GM23338 (cell line): Measurements from ENCODE around the gene TMEM120B. TPM values are rescaled to one million over a fixed set of nuclear protein-coding genes. Genes with fewer than 3 reads are reported as not detected.

Experiments used
- ATAC-seq: fragments of 200-7000 bp; cut with Tn5 transposase; 3 replicates; pipeline ENCODE4 v1.9.1; 2020
- DNase-seq: peaks from one replicate; pipeline ENCODE4 v3.0.0-alpha.2; 2015; ENCODE audit warnings: low spot score
- H2AFZ ChIP-seq: fragments of 200-600 bp; sonication (generic); 2 replicates; pipeline ENCODE4 v1.8.0; 2016; ENCODE audit warnings: antibody characterized with exemption, mild to moderate bottlenecking, moderate library complexity
- H3F3A ChIP-seq: fragments of 200-600 bp; sonication (generic); replicated peaks from 2 replicates; pipeline ENCODE4 v1.8.0; 2017; ENCODE audit warnings: antibody characterized with exemption, mixed run types, low read depth
- H3K27ac ChIP-seq: fragments of 200-600 bp; sonication (generic); 2 replicates; pipeline ENCODE4 v1.6.1; 2016; ENCODE audit warnings: low read depth
- H3K27me3 ChIP-seq: fragments of 200-600 bp; sonication (generic); 2 replicates; pipeline ENCODE4 v1.8.0; 2016; ENCODE audit warnings: mild to moderate bottlenecking, mixed run types, moderate library complexity; ENCODE audit not compliant: insufficient read depth
- H3K36me3 ChIP-seq: fragments of 200-600 bp; sonication (generic); 2 replicates; pipeline ENCODE4 v1.8.0; 2016; ENCODE audit warnings: mild to moderate bottlenecking; ENCODE audit not compliant: insufficient read depth
- H3K4me1 ChIP-seq: fragments of 200-600 bp; sonication (generic); 2 replicates; pipeline ENCODE4 v1.8.0; 2016; ENCODE audit warnings: mild to moderate bottlenecking, moderate library complexity; ENCODE audit not compliant: insufficient read depth
- H3K4me2 ChIP-seq: fragments of 200-600 bp; sonication (generic); 2 replicates; pipeline ENCODE4 v1.7.1; 2017; ENCODE audit warnings: mixed run types
- H3K4me3 ChIP-seq: fragments of 200-600 bp; sonication (generic); 2 replicates; pipeline ENCODE4 v1.6.1; 2016; ENCODE audit warnings: mixed run types
- H3K79me2 ChIP-seq: fragments of 200-600 bp; sonication (generic); replicated peaks from 2 replicates; pipeline ENCODE4 v1.8.0; 2017; ENCODE audit warnings: mild to moderate bottlenecking; ENCODE audit not compliant: insufficient read depth
- H3K9me2 ChIP-seq: fragments of 200-600 bp; sonication (generic); 2 replicates; pipeline ENCODE4 v1.8.0; 2017; ENCODE audit not compliant: insufficient read depth
- H4K20me1 ChIP-seq: fragments of 200-600 bp; sonication (generic); replicated peaks from 2 replicates; pipeline ENCODE4 v1.8.0; 2017; ENCODE audit warnings: mild to moderate bottlenecking; ENCODE audit not compliant: insufficient read depth
- H3K27ac Mint-ChIP-seq: 2 replicates; pipeline ENCODE4 v1.8.0; 2020; ENCODE audit warnings: inconsistent platforms, mild to moderate bottlenecking, moderate library complexity, mixed read lengths
- H3K27me3 Mint-ChIP-seq: 3 replicates; pipeline ENCODE4 v1.8.0; 2022; ENCODE audit warnings: low read depth, mild to moderate bottlenecking, moderate library complexity, mixed read lengths, inconsistent platforms; ENCODE audit not compliant: insufficient read depth, poor library complexity
- H3K36me3 Mint-ChIP-seq: 3 replicates; pipeline ENCODE4 v1.8.0; 2021; ENCODE audit warnings: low read depth, mild to moderate bottlenecking, inconsistent platforms, moderate library complexity, mixed read lengths
- H3K4me1 Mint-ChIP-seq: 3 replicates; pipeline ENCODE4 v1.8.0; 2020; ENCODE audit warnings: mild to moderate bottlenecking, inconsistent platforms, mixed read lengths
- H3K4me3 Mint-ChIP-seq: 3 replicates; pipeline ENCODE4 v1.8.0; 2021; ENCODE audit warnings: moderate library complexity, mild to moderate bottlenecking, inconsistent platforms, mixed read lengths
- H3K9me3 Mint-ChIP-seq: 3 replicates; pipeline ENCODE4 v1.8.0; 2020; ENCODE audit warnings: moderate library complexity, mild to moderate bottlenecking, inconsistent platforms, mixed read lengths
- CREB1 ChIP-seq: fragments of 250-450 bp; sonication (Bioruptor Pico); IDR thresholded peaks from 2 replicates; pipeline ENCODE4 v1.5.0; 2020; ENCODE audit warnings: low read depth, mild to moderate bottlenecking, moderate library complexity
- EZH2phosphoT487 ChIP-seq: fragments of 200-600 bp; sonication (generic); IDR thresholded peaks from one replicate; pipeline ENCODE4 v1.8.1; 2018; ENCODE audit warnings: antibody characterized with exemption; ENCODE audit not compliant: unreplicated experiment
- JUNB ChIP-seq: IDR thresholded peaks from one replicate; pipeline ENCODE4 v1.6.1; 2016; ENCODE audit warnings: antibody characterized with exemption; ENCODE audit not compliant: unreplicated experiment
- NANOG ChIP-seq: IDR thresholded peaks from 2 replicates; pipeline ENCODE4 v1.6.1; 2016; ENCODE audit warnings: antibody characterized with exemption, borderline replicate concordance
- STAT1 ChIP-seq: IDR thresholded peaks from one replicate; pipeline ENCODE4 v1.6.1; 2016; ENCODE audit warnings: antibody characterized with exemption; ENCODE audit not compliant: unreplicated experiment
- ZNF114 ChIP-seq: fragments of 250-450 bp; sonication (Bioruptor Pico); IDR thresholded peaks from 2 replicates; pipeline ENCODE4 v1.5.0; 2020; ENCODE audit warnings: mild to moderate bottlenecking, moderate library complexity
- ZNF331 ChIP-seq: fragments of 250-450 bp; sonication (Bioruptor Pico); IDR thresholded peaks from 2 replicates; pipeline ENCODE4 v1.5.0; 2020; ENCODE audit warnings: low read depth, mild to moderate bottlenecking, moderate library complexity
- polyA plus RNA-seq: library from polyadenylated mRNA; unstranded; fragments of >200 nt; fragmentation: Nextera tagmentation; extraction: Ambion mirVana; gene quantifications from 2 replicates; pipeline ENCODE4 v1.2.1, GENCODE V29; 2016
- total RNA-seq: library from RNA; depleted of rRNA; stranded (reverse); fragments of >200 nt; shearing (Covaris generic); gene quantifications from 2 replicates; pipeline ENCODE4 v1.2.3, GENCODE V29; 2014
- TF ChIP-seq, protein P1 (sequence below): fragments of 250-450 bp; sonication (Bioruptor Pico); IDR thresholded peaks from 2 replicates; pipeline ENCODE4 v1.5.0; 2020; ENCODE audit warnings: mild to moderate bottlenecking, moderate library complexity
- TF ChIP-seq, protein P2 (sequence below): IDR thresholded peaks from 2 replicates; pipeline ENCODE4 v1.6.1; 2016; ENCODE audit warnings: antibody characterized with exemption
- TF ChIP-seq, protein P3 (sequence below), 2 experiments: fragments of 200-600 bp in 1 of 2; sonication (generic) in 1 of 2; conservative IDR thresholded peaks; 2 replicates each; pipeline versions ENCODE4 v1.5.1 to v1.6.1; 2016 to 2017; ENCODE audit warnings: antibody characterized with exemption in 2 of 2, low read depth in 2 of 2, mild to moderate bottlenecking in 2 of 2, moderate library complexity in 1 of 2

TMEM120B gene
- total and polyA plus RNA-seq, 2 experiments from 2014 or later = 15.0 to 36.0 TPM

DNA sequence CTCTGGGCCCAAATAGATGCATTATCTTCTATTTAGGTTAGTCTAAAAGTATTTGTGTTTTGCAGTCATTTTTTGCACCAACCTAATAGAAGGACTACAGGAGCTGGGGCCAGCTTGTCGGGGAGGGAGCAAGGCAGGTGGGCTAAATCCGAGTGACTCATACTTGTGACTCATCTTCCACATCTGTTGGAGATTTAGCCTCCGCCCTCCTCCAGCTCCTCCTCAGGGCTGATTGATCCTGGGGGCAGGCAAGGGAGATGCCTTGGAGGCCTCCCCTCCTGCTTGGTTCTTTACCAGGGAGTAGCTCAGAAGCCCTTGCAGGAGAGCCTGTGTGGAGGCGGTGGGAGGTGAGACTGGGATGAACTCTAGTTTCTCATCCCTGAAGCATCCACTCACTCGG, 53.0 kb downstream of the TMEM120B start:
- H3K27ac ChIP-seq = no peak overlapping the region
- H3K9me2 ChIP-seq = no peaks in the 10 kb centered on the region
- ATAC-seq = no peak; the same call in 2 of the 3 replicates
- no peaks in the 10 kb centered on the region for H3F3A ChIP-seq
- no peaks in the 10 kb centered on the region for H3K9me3 Mint-ChIP-seq
- no peak overlapping the region for H3K4me3 ChIP-seq
- DNase-seq = no peak
- H3K36me3 ChIP-seq = 0 out of 2 replicates have a peak, but pooled peaks cover 3% of the 10 kb centered on the region
- no peak overlapping the region for H3K4me2 ChIP-seq
- H3K4me1 ChIP-seq = no peaks in the 10 kb centered on the region
- no peak for TF ChIP-seq ZNF331 (CRISPR knock-in tag)
- H3K27me3 ChIP-seq = no peaks in the 10 kb centered on the region
- no peak overlapping the region for H2AFZ ChIP-seq
- H3K79me2 ChIP-seq = no peaks in the 10 kb centered on the region
- H3K27me3 Mint-ChIP-seq = peaks cover 8% of the 10 kb centered on the region
- peaks cover 7% of the 10 kb centered on the region; the same call in 1 of the 3 replicates for H3K4me1 Mint-ChIP-seq
- peaks cover 7% of the 10 kb centered on the region for H3K36me3 Mint-ChIP-seq
- H3K4me3 Mint-ChIP-seq = no peak overlapping the region
- H4K20me1 ChIP-seq = no peaks in the 10 kb centered on the region
- no peak overlapping the region for H3K27ac Mint-ChIP-seq

DNA sequence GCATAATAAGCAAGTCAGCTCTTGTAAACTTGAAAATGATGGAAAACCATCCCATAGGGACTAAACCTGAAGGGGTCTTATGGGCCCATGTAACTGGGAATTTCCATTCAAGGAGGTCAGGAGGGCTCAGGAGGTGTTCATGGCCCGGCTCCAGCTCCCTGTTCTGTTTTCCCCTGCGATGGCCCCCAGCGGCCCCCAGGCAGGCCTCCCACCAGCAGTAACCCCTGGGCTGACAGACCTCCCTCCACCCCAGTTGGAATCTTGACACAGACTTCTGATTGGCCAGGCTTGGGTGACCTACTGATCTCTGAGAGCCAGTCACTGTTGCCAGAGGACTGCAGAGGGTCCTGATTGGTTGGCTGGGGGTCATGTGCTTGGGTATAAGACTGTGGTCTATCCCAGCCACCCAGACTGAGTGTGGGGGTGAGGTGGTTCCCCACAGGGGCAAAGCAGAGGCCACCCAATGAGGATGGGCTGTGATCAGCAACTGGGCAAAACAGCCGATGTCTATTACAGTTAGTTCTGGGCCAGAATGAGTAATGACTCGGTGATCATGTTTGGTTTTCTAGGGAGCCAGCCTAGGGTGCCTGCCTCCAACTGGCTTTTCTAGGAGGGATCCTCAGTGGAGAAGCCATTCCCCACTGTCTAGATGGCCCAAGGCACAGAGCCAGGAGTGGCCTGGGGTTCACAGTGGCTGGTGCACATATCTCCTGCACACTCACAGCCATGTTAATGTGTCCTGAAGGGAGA, 53.9 kb downstream of the TMEM120B start:
- H3K4me2 ChIP-seq = no peak overlapping the region
- TF ChIP-seq, protein P1, sequence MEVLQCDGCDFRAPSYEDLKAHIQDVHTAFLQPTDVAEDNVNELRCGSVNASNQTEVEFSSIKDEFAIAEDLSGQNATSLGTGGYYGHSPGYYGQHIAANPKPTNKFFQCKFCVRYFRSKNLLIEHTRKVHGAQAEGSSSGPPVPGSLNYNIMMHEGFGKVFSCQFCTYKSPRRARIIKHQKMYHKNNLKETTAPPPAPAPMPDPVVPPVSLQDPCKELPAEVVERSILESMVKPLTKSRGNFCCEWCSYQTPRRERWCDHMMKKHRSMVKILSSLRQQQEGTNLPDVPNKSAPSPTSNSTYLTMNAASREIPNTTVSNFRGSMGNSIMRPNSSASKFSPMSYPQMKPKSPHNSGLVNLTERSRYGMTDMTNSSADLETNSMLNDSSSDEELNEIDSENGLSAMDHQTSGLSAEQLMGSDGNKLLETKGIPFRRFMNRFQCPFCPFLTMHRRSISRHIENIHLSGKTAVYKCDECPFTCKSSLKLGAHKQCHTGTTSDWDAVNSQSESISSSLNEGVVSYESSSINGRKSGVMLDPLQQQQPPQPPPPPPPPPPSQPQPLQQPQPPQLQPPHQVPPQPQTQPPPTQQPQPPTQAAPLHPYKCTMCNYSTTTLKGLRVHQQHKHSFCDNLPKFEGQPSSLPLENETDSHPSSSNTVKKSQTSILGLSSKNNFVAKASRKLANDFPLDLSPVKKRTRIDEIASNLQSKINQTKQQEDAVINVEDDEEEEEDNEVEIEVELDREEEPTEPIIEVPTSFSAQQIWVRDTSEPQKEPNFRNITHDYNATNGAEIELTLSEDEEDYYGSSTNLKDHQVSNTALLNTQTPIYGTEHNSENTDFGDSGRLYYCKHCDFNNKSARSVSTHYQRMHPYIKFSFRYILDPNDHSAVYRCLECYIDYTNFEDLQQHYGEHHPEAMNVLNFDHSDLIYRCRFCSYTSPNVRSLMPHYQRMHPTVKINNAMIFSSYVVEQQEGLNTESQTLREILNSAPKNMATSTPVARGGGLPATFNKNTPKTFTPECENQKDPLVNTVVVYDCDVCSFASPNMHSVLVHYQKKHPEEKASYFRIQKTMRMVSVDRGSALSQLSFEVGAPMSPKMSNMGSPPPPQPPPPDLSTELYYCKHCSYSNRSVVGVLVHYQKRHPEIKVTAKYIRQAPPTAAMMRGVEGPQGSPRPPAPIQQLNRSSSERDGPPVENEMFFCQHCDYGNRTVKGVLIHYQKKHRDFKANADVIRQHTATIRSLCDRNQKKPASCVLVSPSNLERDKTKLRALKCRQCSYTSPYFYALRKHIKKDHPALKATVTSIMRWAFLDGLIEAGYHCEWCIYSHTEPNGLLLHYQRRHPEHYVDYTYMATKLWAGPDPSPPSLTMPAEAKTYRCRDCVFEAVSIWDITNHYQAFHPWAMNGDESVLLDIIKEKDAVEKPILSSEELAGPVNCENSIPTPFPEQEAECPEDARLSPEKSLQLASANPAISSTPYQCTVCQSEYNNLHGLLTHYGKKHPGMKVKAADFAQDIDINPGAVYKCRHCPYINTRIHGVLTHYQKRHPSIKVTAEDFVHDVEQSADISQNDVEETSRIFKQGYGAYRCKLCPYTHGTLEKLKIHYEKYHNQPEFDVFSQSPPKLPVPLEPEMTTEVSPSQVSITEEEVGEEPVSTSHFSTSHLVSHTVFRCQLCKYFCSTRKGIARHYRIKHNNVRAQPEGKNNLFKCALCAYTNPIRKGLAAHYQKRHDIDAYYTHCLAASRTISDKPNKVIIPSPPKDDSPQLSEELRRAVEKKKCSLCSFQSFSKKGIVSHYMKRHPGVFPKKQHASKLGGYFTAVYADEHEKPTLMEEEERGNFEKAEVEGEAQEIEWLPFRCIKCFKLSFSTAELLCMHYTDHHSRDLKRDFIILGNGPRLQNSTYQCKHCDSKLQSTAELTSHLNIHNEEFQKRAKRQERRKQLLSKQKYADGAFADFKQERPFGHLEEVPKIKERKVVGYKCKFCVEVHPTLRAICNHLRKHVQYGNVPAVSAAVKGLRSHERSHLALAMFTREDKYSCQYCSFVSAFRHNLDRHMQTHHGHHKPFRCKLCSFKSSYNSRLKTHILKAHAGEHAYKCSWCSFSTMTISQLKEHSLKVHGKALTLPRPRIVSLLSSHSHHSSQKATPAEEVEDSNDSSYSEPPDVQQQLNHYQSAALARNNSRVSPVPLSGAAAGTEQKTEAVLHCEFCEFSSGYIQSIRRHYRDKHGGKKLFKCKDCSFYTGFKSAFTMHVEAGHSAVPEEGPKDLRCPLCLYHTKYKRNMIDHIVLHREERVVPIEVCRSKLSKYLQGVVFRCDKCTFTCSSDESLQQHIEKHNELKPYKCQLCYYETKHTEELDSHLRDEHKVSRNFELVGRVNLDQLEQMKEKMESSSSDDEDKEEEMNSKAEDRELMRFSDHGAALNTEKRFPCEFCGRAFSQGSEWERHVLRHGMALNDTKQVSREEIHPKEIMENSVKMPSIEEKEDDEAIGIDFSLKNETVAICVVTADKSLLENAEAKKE (CRISPR knock-in tag) = no peak
- TF ChIP-seq STAT1 = no peak
- TF ChIP-seq, protein P2, sequence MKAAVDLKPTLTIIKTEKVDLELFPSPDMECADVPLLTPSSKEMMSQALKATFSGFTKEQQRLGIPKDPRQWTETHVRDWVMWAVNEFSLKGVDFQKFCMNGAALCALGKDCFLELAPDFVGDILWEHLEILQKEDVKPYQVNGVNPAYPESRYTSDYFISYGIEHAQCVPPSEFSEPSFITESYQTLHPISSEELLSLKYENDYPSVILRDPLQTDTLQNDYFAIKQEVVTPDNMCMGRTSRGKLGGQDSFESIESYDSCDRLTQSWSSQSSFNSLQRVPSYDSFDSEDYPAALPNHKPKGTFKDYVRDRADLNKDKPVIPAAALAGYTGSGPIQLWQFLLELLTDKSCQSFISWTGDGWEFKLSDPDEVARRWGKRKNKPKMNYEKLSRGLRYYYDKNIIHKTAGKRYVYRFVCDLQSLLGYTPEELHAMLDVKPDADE = no peak
- TF ChIP-seq JUNB = no peak
- TF ChIP-seq ZNF114 (CRISPR knock-in tag) = no peak
- TF ChIP-seq EZH2phosphoT487 = no peak
- TF ChIP-seq, protein P3, sequence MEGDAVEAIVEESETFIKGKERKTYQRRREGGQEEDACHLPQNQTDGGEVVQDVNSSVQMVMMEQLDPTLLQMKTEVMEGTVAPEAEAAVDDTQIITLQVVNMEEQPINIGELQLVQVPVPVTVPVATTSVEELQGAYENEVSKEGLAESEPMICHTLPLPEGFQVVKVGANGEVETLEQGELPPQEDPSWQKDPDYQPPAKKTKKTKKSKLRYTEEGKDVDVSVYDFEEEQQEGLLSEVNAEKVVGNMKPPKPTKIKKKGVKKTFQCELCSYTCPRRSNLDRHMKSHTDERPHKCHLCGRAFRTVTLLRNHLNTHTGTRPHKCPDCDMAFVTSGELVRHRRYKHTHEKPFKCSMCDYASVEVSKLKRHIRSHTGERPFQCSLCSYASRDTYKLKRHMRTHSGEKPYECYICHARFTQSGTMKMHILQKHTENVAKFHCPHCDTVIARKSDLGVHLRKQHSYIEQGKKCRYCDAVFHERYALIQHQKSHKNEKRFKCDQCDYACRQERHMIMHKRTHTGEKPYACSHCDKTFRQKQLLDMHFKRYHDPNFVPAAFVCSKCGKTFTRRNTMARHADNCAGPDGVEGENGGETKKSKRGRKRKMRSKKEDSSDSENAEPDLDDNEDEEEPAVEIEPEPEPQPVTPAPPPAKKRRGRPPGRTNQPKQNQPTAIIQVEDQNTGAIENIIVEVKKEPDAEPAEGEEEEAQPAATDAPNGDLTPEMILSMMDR (conservative IDR thresholded peaks at IDR 0.05; ENCODE audit: low read depth in 2 of 2) = no peak
- no peak for TF ChIP-seq CREB1 (CRISPR knock-in tag)
- no peak for TF ChIP-seq NANOG

More for the DNA sequence above, 53.9 kb downstream of the TMEM120B start:
- Histone ChIP-seq H3K9me2 (no peaks in the 10 kb centered on the region), H2AFZ (no peak overlapping the region), H3K4me3 (no peak overlapping the region), H3K36me3 (0 out of 2 replicates have a peak, but pooled peaks cover 3% of the 10 kb centered on the region), H3K27ac (0 out of 2 replicates have a peak overlapping the region, but pooled peaks have one; percentile 9), H4K20me1 (no peaks in the 10 kb centered on the region), H3F3A (no peaks in the 10 kb centered on the region), H3K4me1 (no peaks in the 10 kb centered on the region), H3K79me2 (no peaks in the 10 kb centered on the region), H3K27me3 (no peaks in the 10 kb centered on the region)
- Mint-ChIP-seq H3K4me3 (no peak overlapping the region), H3K27ac (no peak overlapping the region), H3K9me3 (no peaks in the 10 kb centered on the region), H3K4me1 (peaks cover 7% of the 10 kb centered on the region; the same call in 1 of the 3 replicates), H3K36me3 (peaks cover 7% of the 10 kb centered on the region; the same call in 2 of the 3 replicates), H3K27me3 (peaks cover 4% of the 10 kb centered on the region)
- DNase-seq = no peak
- ATAC-seq = peak; percentile 23
